Epithelial cell of proximal tubule (primary cell): ENCODE data around the gene KDM4B. TPM values are rescaled to one million over a fixed set of nuclear protein-coding genes. Genes with fewer than 3 reads are reported as not detected.

Experiments
- DNase-seq: peaks from one replicate; pipeline ENCODE4 v3.0.0-alpha.2; 2011; ENCODE audit warnings: low read depth
- H3K4me3 ChIP-seq: 2 replicates; pipeline ENCODE4 v1.5.1; 2011; ENCODE audit warnings: low read depth, mild to moderate bottlenecking, low read length
- total RNA-seq: library from RNA; depleted of rRNA; stranded (reverse); fragments of >200 nt; gene quantifications from 2 replicates; pipeline ENCODE4 v1.2.3, GENCODE V29; 2015
- TF ChIP-seq, protein P1 (sequence below): conservative IDR thresholded peaks from 2 replicates; pipeline ENCODE4 v1.5.1; 2012; ENCODE audit warnings: low read depth, mild to moderate bottlenecking, low read length

Gene KDM4B
- total RNA-seq, 1 donor from 2014 or later = 20.5 TPM

GRCh38 chr19:5196832-5197231 is 227.9 kb downstream of the KDM4B start:
- TF ChIP-seq, protein P1, sequence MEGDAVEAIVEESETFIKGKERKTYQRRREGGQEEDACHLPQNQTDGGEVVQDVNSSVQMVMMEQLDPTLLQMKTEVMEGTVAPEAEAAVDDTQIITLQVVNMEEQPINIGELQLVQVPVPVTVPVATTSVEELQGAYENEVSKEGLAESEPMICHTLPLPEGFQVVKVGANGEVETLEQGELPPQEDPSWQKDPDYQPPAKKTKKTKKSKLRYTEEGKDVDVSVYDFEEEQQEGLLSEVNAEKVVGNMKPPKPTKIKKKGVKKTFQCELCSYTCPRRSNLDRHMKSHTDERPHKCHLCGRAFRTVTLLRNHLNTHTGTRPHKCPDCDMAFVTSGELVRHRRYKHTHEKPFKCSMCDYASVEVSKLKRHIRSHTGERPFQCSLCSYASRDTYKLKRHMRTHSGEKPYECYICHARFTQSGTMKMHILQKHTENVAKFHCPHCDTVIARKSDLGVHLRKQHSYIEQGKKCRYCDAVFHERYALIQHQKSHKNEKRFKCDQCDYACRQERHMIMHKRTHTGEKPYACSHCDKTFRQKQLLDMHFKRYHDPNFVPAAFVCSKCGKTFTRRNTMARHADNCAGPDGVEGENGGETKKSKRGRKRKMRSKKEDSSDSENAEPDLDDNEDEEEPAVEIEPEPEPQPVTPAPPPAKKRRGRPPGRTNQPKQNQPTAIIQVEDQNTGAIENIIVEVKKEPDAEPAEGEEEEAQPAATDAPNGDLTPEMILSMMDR = no peak
- no peak for DNase-seq
- no peak overlapping the region for H3K4me3 ChIP-seq

- no peak overlapping the region for H3K4me3 ChIP-seq
- no peak for DNase-seq
- TF ChIP-seq, protein P1 = no peak
These were observed 231.9 kb downstream of the KDM4B start for GRCh38 chr19:5200844-5201243.

DNA sequence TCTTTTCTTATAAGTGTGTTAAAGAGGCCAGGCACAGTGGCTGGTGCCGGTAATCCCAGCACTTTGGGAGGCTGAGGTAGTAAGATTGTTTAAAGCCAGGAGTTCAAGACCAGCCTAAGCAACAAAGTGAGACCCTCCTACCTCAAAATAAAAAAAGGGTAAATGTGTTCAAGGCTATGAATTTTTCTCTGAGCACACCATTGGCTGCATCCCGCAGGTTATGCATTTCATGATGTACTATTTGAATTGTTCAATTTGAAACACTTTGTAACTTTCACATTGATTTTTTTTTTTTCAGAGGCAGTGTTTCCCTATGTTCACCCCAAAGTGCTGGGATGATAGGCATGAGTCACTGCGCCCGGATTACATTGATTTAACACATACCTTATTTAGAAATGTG is 233.6 kb downstream of the KDM4B start:
- TF ChIP-seq, protein P1 = no peak
- H3K4me3 ChIP-seq = no peak overlapping the region
- DNase-seq = no peak

Other genes starting within 250 kb of the KDM4B start
- gene DPP9, start 245.3 kb upstream of the KDM4B start, total RNA-seq = 85.3 and 127 TPM in 2 replicates
- 10.4 and 16.3 TPM in 2 replicates for gene FEM1A, start 177.4 kb upstream of the KDM4B start, total RNA-seq
- gene TICAM1, start 137.4 kb upstream of the KDM4B start, total RNA-seq = 6.0 and 7.4 TPM in 2 replicates
- gene PLIN3, start 101.4 kb upstream of the KDM4B start, total RNA-seq = 151 and 178 TPM in 2 replicates
- not detected in 2 replicates for gene ARRDC5, start 66.2 kb upstream of the KDM4B start, total RNA-seq
- gene UHRF1, start 59.6 kb upstream of the KDM4B start, total RNA-seq = 81.5 and 191 TPM in 2 replicates